Muscle layer of colon (tissue), 2 donors: ENCODE data around the gene DNAJC27.
A peak's percentile ranks its signal among the peaks of the same experiment; 100 is the strongest.

Experiments used
- H3K27ac ChIP-seq: one replicate; pipeline ENCODE4 v1.7.0; 2013; ENCODE audit warnings: low read depth, mild to moderate bottlenecking, low read length, moderate library complexity
- H3K27me3 ChIP-seq, 2 donors: one replicate each; pipeline ENCODE4 v1.7.0; 2013; ENCODE audit warnings: low read length in 2 of 2, mild to moderate bottlenecking in 2 of 2; ENCODE audit not compliant: insufficient read depth in 2 of 2, control insufficient read depth in 1 of 2
- H3K36me3 ChIP-seq: one replicate; pipeline ENCODE4 v1.7.0; 2013; ENCODE audit warnings: mild to moderate bottlenecking, low read length; ENCODE audit not compliant: insufficient read depth
- H3K4me1 ChIP-seq: one replicate; pipeline ENCODE4 v1.7.0; 2013; ENCODE audit warnings: mild to moderate bottlenecking, low read length; ENCODE audit not compliant: insufficient read depth
- H3K4me3 ChIP-seq, 2 donors: one replicate each; pipeline ENCODE4 v1.7.0; 2013; ENCODE audit warnings: low read length in 2 of 2, low read depth in 1 of 2, mild to moderate bottlenecking in 1 of 2, moderate library complexity in 1 of 2
- H3K9ac ChIP-seq: one replicate; pipeline ENCODE4 v1.7.0; 2013; ENCODE audit warnings: low read length
- H3K9me3 ChIP-seq: one replicate; pipeline ENCODE4 v1.7.0; 2013; ENCODE audit warnings: mild to moderate bottlenecking, low read length
- donor health status: abdominal sarcoma.
- donor health status: Adenocarcinoma of cecum.

DNAJC27 gene

DNA sequence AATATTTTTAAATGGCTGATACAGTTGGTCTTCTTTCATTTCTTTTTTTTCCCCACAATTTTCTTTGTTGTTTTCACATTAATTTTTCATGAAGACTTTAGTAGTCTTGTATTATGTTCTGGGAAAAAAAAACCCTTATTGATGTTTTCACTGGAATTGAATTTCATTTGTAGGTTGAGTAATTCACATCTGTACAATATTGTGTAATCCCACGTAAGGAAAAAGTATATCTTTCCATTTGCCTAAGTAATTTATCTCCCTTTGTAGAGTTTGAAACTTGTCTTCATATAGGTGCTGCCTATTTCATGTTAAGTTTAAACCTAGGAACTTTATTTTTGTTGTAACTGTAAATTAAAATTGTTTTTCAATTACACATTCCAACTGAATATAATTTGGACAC is 2.0 kb downstream of the DNAJC27 start:
- H3K9me3 ChIP-seq = no peaks in the 10 kb centered on the region
- peaks cover 19% of the 10 kb centered on the region for H3K36me3 ChIP-seq
- H3K27me3 ChIP-seq = no peaks in the 10 kb centered on the region
- peak overlapping the region; percentile 20 for H3K27ac ChIP-seq
- no peak overlapping the region for H3K9ac ChIP-seq
- peaks cover 11% of the 10 kb centered on the region for H3K4me1 ChIP-seq
- H3K4me3 ChIP-seq = no peak overlapping the region

DNA sequence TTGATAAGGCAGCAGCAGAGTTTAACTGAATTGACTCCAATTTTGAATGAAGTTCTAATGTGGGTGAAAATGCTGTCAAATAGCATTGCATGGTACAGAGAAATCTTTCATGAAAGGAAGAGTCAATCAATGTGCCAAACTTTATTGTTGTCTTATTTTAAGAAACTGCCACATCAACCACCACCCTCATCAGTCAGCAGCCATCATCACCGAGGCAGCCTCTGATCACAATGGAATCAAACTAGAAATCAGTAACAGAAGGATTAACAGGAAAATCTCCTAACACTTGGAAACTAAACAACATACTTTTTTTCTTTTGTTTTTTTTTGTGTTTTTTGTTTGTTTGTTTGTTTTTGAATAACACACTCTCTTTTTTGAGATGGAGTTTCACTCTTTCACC is 9.9 kb downstream of the DNAJC27 start:
- H3K36me3 ChIP-seq = peaks cover 75% of the 10 kb centered on the region
- H3K27me3 ChIP-seq = no peaks in the 10 kb centered on the region
- H3K9ac ChIP-seq = no peak overlapping the region
- H3K4me1 ChIP-seq = no peaks in the 10 kb centered on the region
- H3K4me3 ChIP-seq = no peak overlapping the region
- H3K9me3 ChIP-seq = no peaks in the 10 kb centered on the region
- no peak overlapping the region for H3K27ac ChIP-seq

DNA sequence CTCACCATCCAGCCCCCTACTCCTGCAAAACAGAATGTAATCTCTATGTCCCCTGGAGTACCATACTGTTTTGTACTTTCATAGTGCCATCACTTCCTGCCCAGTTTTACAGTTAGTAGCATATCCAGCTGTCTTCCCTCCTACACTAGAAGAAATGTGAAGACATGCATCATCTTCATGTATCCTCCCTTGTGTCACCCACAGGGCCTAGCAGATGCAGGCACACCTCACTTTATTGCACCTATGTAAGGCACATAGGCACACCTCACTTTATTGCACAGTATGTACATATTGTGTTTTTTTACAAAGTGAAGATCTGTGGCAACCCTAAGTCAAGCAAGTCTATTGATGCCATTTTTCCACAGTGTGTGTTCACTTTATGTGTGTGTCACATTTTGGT is 12.0 kb downstream of the DNAJC27 start:
- Histone ChIP-seq H3K9ac (no peak overlapping the region), H3K4me3 (no peak overlapping the region), H3K27me3 (no peaks in the 10 kb centered on the region), H3K4me1 (no peaks in the 10 kb centered on the region), H3K9me3 (peaks cover 5% of the 10 kb centered on the region), H3K27ac (no peak overlapping the region), H3K36me3 (peaks cover 78% of the 10 kb centered on the region)

DNA sequence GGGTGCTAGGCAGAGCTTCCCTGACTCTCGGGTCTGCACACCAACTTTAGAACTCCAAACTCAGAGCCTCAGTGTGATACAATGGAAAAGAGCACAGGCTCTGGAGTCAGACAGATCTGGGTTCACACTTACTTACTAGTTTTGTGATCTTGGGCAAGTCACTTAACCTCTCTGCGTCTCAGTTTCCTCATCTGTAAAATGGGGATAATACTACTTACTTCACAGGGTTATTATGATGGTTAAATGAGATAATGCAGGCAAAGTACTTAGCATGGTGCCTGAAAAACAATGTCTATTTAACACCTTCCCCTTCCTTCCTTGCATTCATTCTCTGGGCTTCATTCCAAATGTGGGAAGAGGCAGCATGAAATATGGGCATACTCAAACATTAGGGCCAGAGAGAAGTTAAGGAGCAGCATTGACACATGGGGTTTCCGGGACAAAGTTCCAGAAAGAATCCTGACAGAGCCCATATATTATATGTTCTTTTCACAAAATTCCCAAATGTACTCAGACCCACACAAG is 13.3 kb downstream of the DNAJC27 start:
- no peak overlapping the region for H3K27ac ChIP-seq
- no peaks in the 10 kb centered on the region for H3K27me3 ChIP-seq
- H3K4me1 ChIP-seq = no peaks in the 10 kb centered on the region
- no peak overlapping the region for H3K9ac ChIP-seq
- H3K9me3 ChIP-seq = peaks cover 5% of the 10 kb centered on the region
- H3K36me3 ChIP-seq = peaks cover 81% of the 10 kb centered on the region
- H3K4me3 ChIP-seq = no peak overlapping the region

DNA sequence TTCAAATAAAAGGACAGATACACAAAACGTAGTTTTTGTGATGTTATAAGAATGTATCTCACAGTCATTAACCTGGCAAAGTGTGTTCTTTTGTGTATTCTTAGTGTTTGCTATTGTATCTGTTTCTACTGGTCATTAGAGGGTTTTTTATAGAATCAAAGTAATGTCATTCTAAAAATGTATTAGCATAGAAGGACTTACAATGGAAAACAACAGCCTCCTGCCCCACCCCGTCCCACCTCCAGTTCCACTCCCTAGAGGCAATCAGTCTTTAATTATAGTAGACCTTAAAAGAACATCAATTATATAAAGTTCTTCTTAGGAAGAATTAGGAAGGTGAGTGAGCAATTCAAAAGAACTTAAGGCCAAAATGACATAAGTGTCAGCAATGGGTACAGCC is 13.8 kb downstream of the DNAJC27 start:
- Histone ChIP-seq H3K27me3 (no peaks in the 10 kb centered on the region), H3K4me3 (no peak overlapping the region), H3K36me3 (peaks cover 81% of the 10 kb centered on the region), H3K9me3 (peaks cover 5% of the 10 kb centered on the region), H3K27ac (no peak overlapping the region), H3K9ac (no peak overlapping the region), H3K4me1 (no peaks in the 10 kb centered on the region)

DNA sequence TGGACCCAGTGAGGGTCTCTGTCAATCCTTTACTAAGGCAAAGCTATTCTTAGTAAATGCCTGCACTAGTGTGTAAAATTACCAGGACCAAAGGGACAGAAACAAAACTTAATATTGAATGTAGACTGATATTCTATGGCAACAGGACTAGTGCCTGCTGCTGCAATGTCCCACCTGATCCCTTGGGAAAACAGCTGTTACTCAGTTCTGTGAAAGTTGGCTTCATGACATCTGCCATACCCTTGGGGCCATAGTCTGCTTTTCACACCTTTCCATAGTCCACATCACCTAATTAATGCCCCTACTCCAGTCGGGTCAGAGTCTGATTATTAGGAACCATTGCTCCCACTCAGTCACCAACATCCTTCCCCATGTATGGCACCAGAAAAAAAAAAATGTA is 14.5 kb downstream of the DNAJC27 start:
- Histone ChIP-seq H3K4me1 (no peaks in the 10 kb centered on the region), H3K36me3 (peaks cover 83% of the 10 kb centered on the region), H3K9ac (no peak overlapping the region), H3K27me3 (no peaks in the 10 kb centered on the region), H3K27ac (no peak overlapping the region), H3K9me3 (peaks cover 5% of the 10 kb centered on the region), H3K4me3 (no peak overlapping the region)

DNA sequence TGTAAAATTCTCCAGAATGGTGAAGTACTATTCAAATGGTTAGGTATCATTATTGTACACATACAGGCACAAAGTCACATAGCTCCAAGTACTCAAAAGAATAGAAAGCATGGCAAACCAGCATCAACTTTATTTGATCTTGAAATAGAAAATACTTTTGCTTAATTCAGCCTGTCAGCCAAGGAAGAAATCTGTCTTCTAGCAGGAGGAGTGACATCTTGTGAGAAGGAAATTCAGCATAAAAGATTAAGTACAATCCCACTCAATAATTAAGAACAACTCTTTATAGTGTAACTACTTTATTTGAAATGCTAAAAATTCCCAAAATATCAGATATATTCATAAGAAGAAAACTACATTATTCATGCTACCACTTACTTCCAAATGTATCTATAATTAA is 15.8 kb downstream of the DNAJC27 start:
- Histone ChIP-seq H3K9me3 (peaks cover 5% of the 10 kb centered on the region), H3K36me3 (peaks cover 79% of the 10 kb centered on the region), H3K27ac (no peak overlapping the region), H3K27me3 (no peaks in the 10 kb centered on the region), H3K4me3 (no peak overlapping the region), H3K9ac (no peak overlapping the region), H3K4me1 (no peaks in the 10 kb centered on the region)

DNA sequence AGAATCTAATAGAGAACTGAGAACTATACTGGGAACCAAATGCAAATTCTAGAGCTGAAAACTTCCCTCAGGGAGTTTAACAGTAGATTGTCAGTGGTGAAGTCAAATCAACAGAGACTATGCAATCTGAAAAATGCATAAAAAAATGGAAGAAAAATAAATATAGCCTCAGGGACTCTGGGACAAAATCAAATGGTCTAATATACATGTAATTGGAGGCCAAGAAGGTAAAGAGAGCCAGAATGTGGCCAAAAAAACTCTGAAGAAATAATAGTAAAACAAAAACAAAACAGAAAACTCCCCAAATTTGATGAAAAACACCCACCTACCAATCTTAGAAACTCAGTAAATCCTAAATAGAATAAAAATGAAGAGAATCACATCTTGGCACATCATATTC is 16.5 kb downstream of the DNAJC27 start:
- peaks cover 5% of the 10 kb centered on the region for H3K9me3 ChIP-seq
- H3K36me3 ChIP-seq = peaks cover 72% of the 10 kb centered on the region
- H3K9ac ChIP-seq = no peak overlapping the region
- H3K27ac ChIP-seq = no peak overlapping the region
- H3K27me3 ChIP-seq = no peaks in the 10 kb centered on the region
- no peaks in the 10 kb centered on the region for H3K4me1 ChIP-seq
- H3K4me3 ChIP-seq = no peak overlapping the region

DNA sequence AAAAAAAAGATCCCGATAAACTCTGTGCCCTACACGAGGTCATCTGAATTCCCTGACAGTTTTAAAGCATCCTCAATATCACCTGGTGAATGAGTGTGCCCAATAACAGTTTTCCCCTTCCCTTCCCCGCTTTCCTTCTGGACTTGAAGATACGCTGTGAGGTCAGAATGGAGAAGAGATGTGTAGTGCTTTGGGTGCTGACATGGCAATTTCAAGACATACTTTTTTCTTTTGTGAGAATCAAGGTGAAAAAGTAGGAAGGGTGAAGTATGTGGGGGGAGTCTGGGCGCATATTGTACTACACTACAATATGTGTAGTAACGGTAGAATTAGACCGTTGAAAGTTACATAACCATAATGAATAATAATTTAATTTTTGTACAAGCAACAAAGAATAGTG is 21.7 kb downstream of the DNAJC27 start:
- no peak overlapping the region for H3K27ac ChIP-seq
- peaks cover 45% of the 10 kb centered on the region for H3K36me3 ChIP-seq
- H3K9me3 ChIP-seq = peaks cover 2% of the 10 kb centered on the region
- H3K27me3 ChIP-seq = no peaks in the 10 kb centered on the region
- no peak overlapping the region for H3K9ac ChIP-seq
- H3K4me1 ChIP-seq = no peaks in the 10 kb centered on the region
- no peak overlapping the region for H3K4me3 ChIP-seq

DNA sequence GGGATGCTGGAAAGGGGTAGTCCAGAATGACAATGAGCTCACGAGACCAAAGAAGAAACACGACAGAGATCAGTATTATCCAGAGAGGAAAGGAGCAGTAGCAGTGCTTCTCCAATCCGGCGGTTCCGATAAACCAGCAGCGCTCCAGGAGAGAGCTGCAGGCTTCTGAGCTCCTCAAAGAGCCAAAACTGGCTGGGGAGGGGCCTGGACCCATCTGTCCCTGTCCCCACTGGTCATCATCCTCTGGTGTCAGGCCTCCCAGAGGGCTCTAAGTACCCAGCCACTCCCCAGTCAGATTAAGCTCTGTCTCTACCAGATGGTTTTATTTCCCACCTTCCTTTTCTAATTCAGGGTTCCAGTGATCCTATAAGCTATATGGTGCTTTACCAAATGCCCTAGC is 23.2 kb downstream of the DNAJC27 start:
- Histone ChIP-seq H3K9me3 (no peaks in the 10 kb centered on the region), H3K27me3 (no peaks in the 10 kb centered on the region), H3K4me1 (no peaks in the 10 kb centered on the region), H3K36me3 (peaks cover 36% of the 10 kb centered on the region), H3K27ac (no peak overlapping the region), H3K9ac (no peak overlapping the region), H3K4me3 (no peak overlapping the region)

DNA sequence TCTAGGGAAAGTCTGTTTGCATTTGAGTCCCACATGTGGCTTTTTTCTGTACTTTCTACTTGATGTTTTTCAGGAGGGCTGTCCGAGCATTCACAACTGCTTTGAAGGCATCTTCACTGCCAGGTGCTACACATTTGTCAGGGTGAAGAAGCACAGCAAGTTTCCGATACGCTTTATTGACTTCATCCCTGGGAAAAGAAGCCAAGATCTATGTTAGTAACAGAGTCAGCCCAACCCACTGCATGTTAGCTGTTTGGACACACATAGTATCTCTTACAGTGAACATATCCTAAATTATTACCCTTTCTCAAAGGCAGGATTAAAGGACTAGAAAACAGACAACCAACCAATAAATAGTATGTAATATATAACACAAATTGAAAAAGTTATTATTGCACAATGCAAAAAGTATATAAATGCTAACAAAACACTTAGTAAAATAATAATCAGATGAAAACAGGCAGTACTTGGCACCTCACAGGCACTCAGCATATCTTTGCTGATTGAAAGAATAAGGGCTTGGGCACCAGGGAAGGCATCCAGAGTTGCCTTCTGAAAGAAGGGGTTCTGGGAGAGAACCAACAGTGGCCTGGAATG is 24.1 kb downstream of the DNAJC27 start:
- H3K36me3 ChIP-seq = peaks cover 28% of the 10 kb centered on the region

DNA sequence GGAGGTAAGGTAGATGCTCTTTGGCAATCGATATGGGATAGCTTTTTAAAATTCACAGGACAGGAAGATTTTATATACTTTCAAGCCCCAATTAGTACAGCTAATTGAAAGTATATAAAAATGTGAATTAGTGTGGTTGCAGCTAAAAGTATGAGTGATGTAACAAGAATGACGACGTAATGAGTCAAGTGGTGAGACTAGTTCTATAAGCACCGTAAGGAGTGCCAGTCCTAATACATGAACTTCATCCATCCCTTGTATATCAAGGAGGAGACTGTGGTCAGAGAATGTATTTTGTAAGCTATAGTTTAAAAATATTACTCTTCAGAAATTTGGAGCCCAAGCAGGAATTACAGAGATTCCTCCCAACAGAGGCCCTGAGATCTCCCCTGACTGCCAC is 25.8 kb downstream of the DNAJC27 start:
- Histone ChIP-seq H3K36me3 (peaks cover 17% of the 10 kb centered on the region), H3K27me3 (no peaks in the 10 kb centered on the region), H3K27ac (no peak overlapping the region), H3K4me3 (no peak overlapping the region), H3K4me1 (no peaks in the 10 kb centered on the region), H3K9ac (no peak overlapping the region), H3K9me3 (no peaks in the 10 kb centered on the region)

More for the DNA sequence above, 24.1 kb downstream of the DNAJC27 start:
- Histone ChIP-seq H3K4me1 (no peaks in the 10 kb centered on the region), H3K27ac (no peak overlapping the region), H3K9me3 (no peaks in the 10 kb centered on the region), H3K9ac (no peak overlapping the region), H3K4me3 (no peak overlapping the region), H3K27me3 (no peaks in the 10 kb centered on the region)
